ENCODE measurements around the gene TAAR9. TPM values are rescaled to one million over a fixed set of nuclear protein-coding genes. Genes with fewer than 3 reads are reported as not detected.

Gene TAAR9
- polyA plus RNA-seq, 1 donor (not counting 4 experiments of a cell fraction or from before 2014, with no cell fraction given) = not detected

- Histone ChIP-seq H3K27me3 (ENCODE audit: control insufficient read depth, extremely low read depth, insufficient read depth, low read length) (peaks cover 6% of the 10 kb centered on the region), H3K9me3 (ENCODE audit: control insufficient read depth, low read depth, low read length) (no peaks in the 10 kb centered on the region), H3K79me2 (ENCODE audit: control insufficient read depth, insufficient read depth, low read length) (no peaks in the 10 kb centered on the region), H3K9ac (ENCODE audit: control insufficient read depth, extremely low read depth, insufficient read depth, low read length) (no peak overlapping the region), H2AFZ (ENCODE audit: control insufficient read depth, low read length) (no peak overlapping the region), H3K36me3 (ENCODE audit: control insufficient read depth in 2 of 2, extremely low read depth in 1 of 2, insufficient read depth in 2 of 2, low read length in 2 of 2) (no peaks in the 10 kb centered on the region), H4K20me1 (ENCODE audit: control insufficient read depth, extremely low read depth, insufficient read depth, low read length) (no peaks in the 10 kb centered on the region), H3K4me3 (ENCODE audit: control insufficient read depth in 2 of 3, extremely low read depth in 1 of 3, insufficient read depth in 2 of 3, low read depth in 1 of 3, low read length in 3 of 3) (no peak overlapping the region), H3K4me1 (ENCODE audit: control insufficient read depth, extremely low read depth, insufficient read depth, low read length) (no peaks in the 10 kb centered on the region), H3K4me2 (ENCODE audit: control insufficient read depth, extremely low read depth, insufficient read depth, low read depth, low read length) (no peak overlapping the region), H3K27ac (ENCODE audit: control insufficient read depth, insufficient read depth, low read length) (no peak overlapping the region), H3K9me1 (ENCODE audit: control insufficient read depth, extremely low read depth, insufficient read depth, low read length) (no peaks in the 10 kb centered on the region)
- TF ChIP-seq, protein P1, sequence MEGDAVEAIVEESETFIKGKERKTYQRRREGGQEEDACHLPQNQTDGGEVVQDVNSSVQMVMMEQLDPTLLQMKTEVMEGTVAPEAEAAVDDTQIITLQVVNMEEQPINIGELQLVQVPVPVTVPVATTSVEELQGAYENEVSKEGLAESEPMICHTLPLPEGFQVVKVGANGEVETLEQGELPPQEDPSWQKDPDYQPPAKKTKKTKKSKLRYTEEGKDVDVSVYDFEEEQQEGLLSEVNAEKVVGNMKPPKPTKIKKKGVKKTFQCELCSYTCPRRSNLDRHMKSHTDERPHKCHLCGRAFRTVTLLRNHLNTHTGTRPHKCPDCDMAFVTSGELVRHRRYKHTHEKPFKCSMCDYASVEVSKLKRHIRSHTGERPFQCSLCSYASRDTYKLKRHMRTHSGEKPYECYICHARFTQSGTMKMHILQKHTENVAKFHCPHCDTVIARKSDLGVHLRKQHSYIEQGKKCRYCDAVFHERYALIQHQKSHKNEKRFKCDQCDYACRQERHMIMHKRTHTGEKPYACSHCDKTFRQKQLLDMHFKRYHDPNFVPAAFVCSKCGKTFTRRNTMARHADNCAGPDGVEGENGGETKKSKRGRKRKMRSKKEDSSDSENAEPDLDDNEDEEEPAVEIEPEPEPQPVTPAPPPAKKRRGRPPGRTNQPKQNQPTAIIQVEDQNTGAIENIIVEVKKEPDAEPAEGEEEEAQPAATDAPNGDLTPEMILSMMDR (optimal IDR thresholded peaks at IDR 0.05 in 1 of 3, IDR thresholded peaks at IDR 0.05 in 1 of 3, conservative IDR thresholded peaks at IDR 0.05 in 1 of 3; ENCODE audit: extremely low read depth in 1 of 3, insufficient read depth in 2 of 3, low read length in 3 of 3) = no peak
- TF ChIP-seq EZH2 (IDR thresholded peaks at IDR 0.05; ENCODE audit: low read length) = no peak
- no peak for FAIRE-seq
- dilution Hi-C loops (cut with MboI; ENCODE audit: extremely low pct_ligation_motif_present, low sequenced_read_pairs) = no loop called here
- DNase-seq (ENCODE audit: low read depth, low spot score) = no peak
Observed at GRCh38 chr6:132566404-132566803, 28.3 kb downstream of the TAAR9 start.

GRCh38 chr6:132567566-132567965, 29.5 kb downstream of the TAAR9 start:
- Histone ChIP-seq H3K4me2 (ENCODE audit: control insufficient read depth, extremely low read depth, insufficient read depth, low read depth, low read length) (no peak overlapping the region), H3K4me3 (ENCODE audit: control insufficient read depth in 2 of 3, extremely low read depth in 1 of 3, insufficient read depth in 2 of 3, low read depth in 1 of 3, low read length in 3 of 3) (no peak overlapping the region), H3K9me1 (ENCODE audit: control insufficient read depth, extremely low read depth, insufficient read depth, low read length) (no peaks in the 10 kb centered on the region), H3K4me1 (ENCODE audit: control insufficient read depth, extremely low read depth, insufficient read depth, low read length) (no peaks in the 10 kb centered on the region), H3K9ac (ENCODE audit: control insufficient read depth, extremely low read depth, insufficient read depth, low read length) (no peak overlapping the region), H3K27me3 (ENCODE audit: control insufficient read depth, extremely low read depth, insufficient read depth, low read length) (peaks cover 6% of the 10 kb centered on the region), H3K79me2 (ENCODE audit: control insufficient read depth, insufficient read depth, low read length) (no peaks in the 10 kb centered on the region), H3K9me3 (ENCODE audit: control insufficient read depth, low read depth, low read length) (no peaks in the 10 kb centered on the region), H2AFZ (ENCODE audit: control insufficient read depth, low read length) (no peak overlapping the region), H3K36me3 (ENCODE audit: control insufficient read depth in 2 of 2, extremely low read depth in 1 of 2, insufficient read depth in 2 of 2, low read length in 2 of 2) (no peaks in the 10 kb centered on the region), H4K20me1 (ENCODE audit: control insufficient read depth, extremely low read depth, insufficient read depth, low read length) (no peaks in the 10 kb centered on the region), H3K27ac (ENCODE audit: control insufficient read depth, insufficient read depth, low read length) (no peak overlapping the region)
- FAIRE-seq = no peak
- no peak for DNase-seq (ENCODE audit: low read depth, low spot score)
- TF ChIP-seq, protein P1 (optimal IDR thresholded peaks at IDR 0.05 in 1 of 3, IDR thresholded peaks at IDR 0.05 in 1 of 3, conservative IDR thresholded peaks at IDR 0.05 in 1 of 3; ENCODE audit: extremely low read depth in 1 of 3, insufficient read depth in 2 of 3, low read length in 3 of 3) = no peak
- TF ChIP-seq EZH2 (IDR thresholded peaks at IDR 0.05; ENCODE audit: low read length) = no peak
- dilution Hi-C loops (cut with MboI; ENCODE audit: extremely low pct_ligation_motif_present, low sequenced_read_pairs) = no loop called here
